Superior temporal gyrus (tissue), 1 donor: ENCODE data around the gene SPATA31C2.
"Not testable (repeated sequence)": the region's sequence is repeated elsewhere in the genome, so short reads cannot be mapped to it uniquely, and the experiment has no call there.

Experiments
- DNase-seq: peaks from one replicate; pipeline ENCODE4 v3.0.0-alpha.2; 2016; ENCODE audit errors: extremely low spot score

The SPATA31C2 gene

DNA sequence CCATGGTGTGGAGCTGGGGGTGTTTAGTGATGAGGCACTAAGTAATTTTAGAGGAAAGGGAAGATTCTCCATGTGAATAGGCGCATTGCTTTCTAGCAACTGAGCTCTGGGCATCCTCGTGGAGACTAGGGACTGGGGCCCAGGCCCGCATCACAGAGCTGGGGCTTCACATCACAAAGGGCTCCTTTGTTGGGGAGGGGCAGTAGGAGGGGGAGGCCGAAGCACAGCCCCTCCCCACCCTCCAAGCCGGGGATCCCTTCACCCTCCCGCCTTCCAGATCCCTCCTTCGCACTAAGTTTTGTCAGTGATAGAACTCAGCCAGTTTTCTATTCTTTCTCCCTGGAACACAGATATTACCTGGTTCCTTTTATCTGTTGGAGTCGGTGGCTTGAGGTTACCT is at the start of gene SPATA31C2:
TSS of gene SPATA31C2 (minus strand) at position 101 of the 400 bp plus-strand sequence. CDS start at position 72, 29 bp downstream.
- DNase-seq, result not testable (repeated sequence)

DNA sequence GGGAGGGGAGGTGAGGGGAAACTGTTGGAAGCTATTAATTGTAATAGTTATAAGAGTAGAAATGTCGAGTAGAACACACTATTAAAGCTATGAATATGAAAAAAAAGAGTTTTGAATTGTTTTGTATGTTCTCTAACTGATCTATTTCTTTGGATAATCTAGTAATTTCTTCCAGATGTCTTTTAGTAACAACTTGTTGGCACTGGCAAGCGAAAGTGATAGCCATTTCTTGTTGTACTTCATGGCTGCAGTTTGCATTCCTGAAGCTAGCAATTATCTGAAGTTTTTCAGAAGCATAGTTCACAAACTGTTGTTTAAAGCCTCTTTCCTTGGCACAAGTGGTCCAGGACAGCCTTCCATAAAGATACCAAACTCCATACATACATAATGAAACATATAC is 49.4 kb upstream of the SPATA31C2 start:
- no peak for DNase-seq

DNA sequence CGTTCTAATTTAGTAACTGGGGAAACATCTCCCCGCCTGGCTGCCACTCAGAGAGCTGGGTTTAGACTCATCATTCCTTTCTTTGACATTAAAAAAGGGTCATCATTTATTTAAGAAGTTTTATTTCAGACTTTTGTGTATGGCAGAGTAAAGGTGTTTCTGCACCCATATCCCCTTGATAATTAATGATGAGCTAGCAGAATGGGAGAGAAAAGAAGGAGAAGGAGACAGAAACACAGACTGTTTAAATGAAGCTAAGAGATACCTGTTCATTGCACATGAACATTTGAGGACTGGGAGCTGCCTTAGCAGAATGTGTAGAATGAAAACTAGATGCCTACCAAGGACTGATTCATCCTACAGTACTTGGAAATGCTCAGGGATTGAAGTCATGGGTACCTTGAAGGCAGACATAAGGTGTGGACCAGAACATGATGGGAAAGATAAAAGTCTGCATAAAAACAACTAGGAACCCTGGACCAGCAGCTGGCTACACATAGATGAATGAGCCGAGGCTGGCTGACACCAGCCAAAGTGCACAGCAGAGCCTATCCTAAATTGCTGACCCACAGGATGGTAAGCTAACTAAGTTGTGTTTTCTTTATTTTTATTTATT is 48.3 kb upstream of the SPATA31C2 start:
- no peak for DNase-seq

DNA sequence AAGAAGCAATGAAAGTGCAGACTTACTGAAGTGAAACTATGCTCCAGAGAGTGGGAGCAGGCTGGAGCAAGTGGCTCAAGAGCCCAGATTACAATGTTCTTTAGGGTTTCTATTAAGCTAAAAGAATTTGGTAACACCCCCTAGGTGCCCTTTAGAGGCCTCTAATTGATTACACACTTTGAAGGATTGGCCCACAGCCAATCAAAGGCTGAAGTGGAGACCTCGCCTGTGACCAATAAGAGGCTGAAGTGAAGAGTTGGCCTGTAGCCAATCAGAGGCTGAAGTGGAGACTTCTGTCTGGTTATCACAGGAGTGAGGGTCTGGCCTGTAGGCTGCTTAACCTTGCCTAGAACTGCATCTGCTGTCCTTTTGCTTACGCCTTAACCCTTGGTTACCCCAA is 46.7 kb upstream of the SPATA31C2 start:
- no peak for DNase-seq

DNA sequence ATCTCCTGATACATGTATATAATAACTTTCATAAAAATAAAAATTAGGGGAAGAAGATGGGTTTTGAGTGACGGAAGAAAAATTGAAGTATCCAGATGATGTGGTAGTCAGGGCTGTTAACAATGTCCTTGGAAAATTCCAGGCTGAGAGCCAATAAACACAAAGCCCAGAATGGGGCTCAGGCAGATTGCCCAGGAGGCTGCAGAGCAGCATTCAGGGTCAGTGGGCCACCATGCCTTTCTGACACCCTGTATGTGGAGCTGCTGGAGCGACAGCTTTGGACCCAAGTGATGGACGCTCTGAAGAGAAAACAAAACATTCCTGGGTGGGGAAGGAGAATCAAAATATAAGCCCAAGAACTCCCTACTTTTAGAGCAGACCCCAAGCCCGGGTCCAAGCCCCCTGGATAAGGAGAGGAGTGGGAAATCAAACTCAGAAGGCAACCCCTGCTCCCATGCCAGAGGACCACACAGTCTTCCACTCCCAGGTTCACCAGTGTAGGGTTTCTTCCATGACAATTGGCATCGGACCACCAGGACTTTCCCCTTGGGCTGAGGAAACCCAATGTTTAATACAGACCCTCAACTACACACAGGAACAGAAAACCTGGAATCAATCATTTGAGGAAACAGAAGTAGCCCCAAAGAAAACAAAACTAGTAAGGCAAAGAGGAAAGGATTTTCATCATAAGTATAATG is 45.7 kb upstream of the SPATA31C2 start:
- DNase-seq, result no peak

DNA sequence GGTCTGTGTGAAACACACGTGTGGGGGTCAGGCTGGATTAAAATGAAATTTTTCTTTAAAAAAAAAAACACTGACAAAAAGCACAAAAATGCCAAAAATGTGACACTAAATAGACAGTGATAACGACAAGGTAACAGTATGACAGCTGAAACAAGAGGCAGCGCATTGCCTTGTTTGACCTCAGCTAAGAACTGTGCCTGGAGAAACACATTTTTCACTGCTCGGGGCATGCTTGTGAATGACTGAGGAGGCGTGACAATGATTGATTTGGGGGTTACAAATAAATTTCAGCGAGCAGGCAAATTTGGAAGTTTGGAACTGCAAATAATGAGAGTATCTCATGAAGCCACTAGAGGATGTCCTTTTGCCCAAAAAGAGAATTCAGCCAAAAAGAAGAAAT is 44.2 kb upstream of the SPATA31C2 start:
- DNase-seq, result no peak

DNA sequence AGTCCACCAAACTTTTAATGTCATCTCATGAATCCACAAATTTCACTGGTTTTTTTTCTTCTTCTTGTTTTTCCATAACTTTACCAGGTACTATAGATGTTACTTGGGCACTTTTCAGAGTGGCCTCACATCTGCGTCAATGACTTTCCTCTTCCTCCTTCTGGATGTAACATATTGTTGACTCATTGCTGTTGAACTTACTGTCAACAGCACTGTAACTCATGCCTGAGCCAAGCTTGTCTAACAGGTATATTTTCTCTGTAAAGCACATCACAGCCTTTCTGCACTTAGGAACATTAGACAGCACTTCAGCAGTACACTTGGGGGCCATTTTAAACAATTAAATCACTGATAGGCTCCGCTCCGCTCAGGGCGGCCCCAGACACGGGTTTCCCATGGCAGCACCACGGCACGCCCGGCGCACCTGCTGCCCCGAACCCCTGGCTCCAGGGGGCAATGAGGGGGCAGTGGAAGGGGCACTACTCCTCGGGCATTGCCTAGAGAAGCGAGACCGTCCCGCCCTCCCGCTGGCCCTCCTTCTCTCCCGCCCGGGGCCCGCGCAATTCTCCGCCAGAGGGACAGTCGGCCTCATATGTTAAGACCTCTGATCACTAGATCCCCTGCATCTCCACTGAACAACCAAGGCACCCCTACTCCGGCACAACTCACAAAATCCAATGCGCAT is 41.9 kb upstream of the SPATA31C2 start:
- DNase-seq, result no peak

DNA sequence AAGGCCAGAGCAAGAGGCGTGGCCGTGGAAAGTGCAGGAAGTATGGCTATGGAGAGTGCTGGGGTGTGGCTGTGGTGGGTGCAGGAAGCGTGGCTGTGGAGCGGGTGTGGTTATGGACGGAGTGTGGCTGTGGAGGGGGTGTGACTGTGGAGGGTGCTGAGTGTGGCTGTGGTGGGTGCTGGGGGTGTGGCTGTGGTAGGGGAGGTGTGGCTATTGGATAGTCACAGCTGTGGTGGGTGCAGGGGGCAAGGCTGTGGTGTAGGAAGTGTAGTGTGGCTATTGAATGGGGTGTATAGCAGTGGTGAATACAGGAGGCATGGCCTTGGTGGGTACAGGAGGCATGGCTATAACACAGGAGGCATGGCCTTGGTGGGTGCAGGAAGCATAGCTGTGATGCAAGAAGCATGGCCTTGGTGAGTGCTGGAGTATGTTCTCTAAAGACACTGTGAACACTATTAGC is 40.8 kb upstream of the SPATA31C2 start:
- no peak for DNase-seq

DNA sequence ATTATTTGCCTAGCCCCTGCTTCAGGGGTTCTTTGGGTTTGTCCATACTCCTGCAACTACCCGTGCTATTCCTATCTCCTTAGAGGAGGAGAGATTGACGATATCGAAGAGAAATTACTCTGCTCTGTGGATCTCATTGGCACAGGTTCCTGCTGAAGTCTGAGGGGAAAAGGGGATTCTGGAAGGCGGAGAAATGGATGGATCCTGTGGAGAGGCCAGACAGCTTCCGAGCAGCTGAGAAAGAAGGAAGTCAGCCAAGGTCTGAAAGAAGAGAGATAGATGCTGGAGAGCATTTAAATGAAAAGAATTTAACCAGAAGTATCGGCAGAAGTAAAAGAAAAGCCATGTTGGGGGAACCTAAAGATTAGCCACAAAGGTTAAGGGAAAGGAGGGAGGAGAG is 40.4 kb upstream of the SPATA31C2 start:
- DNase-seq, result no peak

DNA sequence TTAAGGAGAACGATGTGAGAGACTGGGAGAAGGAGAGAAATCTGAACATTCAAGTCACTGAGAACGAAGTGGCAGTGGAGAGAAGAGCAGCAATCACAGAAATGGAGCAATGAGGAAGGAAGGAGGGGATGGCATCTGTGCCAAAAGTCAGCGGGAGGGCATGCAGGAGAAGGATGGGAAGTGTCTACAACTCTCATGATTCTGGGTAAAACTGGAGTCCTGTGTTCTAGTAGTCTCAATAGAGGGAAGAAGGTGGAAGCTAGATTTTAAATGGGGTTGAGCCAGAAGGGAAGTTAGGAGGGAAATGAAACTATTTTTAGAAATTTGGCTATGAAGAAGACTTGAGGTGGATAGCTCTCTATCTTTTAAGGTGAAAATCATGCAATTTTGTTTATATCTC is 39.1 kb upstream of the SPATA31C2 start:
- no peak for DNase-seq

DNA sequence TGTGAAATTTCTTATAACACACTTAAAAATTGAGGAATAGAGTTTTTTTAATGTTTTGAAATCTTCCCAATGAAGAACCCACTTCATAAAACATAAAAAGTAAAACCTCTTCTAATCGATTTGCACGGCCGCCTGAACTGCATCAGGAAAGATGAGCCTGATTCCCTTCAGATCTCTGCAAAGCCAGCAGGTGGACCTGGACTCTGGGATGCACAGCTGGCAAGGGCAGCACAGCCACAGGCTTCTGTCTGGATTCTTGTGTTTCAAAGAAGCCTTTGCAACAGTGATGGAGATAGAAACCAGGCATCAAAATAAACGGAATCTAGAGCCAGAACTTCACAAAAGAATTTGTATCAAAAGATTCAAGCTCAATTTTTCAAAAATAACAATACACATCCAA is 36.0 kb upstream of the SPATA31C2 start:
- DNase-seq, result no peak

DNA sequence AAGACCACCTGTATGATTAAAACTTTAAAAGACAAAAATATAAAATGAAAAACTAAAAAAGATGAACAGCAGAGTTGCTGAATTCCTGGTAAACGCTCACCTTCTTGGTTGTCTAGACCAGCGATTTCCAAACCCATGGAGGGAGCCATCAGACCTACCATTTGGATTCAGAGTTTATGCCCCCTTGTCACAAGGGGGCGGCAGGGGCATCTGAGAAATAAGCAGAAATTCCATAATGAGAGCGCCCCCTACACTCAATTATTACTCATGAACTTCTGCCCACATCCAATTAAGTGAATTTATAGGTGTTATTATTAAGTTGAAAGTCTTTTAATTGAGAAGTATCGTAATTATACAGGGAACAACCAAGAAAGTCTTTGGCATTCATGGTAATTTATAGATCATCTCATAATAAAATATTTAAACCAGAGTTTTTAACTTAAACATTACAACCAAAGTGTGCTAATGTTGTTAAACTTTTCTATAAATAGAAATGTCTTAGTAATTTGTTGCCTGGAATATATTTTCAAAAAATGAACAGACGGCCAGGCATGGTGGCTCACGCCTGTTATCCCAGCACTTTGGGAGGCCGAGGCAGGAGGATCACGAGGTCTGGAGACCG is 35.2 kb upstream of the SPATA31C2 start:
- peak; percentile 31 for DNase-seq

DNA sequence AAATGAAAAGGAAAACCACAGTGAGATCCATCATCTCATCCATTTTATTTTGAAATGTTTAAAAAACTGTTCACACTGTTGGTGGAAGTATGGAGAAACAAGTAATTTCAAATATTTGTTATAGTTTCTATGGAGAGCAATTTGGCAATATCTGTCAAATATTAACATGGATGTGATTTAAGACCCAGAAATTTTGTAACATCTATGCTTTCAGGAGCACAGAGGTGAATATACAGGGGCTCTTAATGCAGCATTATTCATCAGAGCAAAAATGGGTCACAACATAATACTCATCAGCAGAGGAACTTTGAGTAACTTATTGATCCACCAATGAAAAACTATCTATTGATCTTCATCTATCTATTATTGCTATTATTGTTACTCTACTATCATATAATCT is 31.4 kb upstream of the SPATA31C2 start:
- no peak for DNase-seq

DNA sequence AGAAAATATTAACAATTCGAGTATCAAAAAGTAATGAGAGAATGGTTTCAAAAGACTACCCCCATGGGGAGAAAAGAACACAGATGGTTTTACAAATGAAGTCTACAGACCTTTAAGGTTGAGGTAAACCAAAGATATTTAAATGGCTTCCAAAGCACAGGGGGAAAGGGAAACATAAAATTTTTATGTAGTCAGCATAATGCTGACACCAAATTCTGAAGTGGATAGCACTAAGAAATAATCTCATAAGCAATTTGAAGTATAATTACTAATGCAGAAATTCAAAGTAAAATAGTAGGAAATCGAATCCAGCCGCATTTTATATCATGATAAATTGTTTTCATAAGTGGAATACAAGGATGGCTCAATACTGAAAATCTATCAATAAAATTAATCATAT is 30.3 kb upstream of the SPATA31C2 start:
- no peak for DNase-seq

DNA sequence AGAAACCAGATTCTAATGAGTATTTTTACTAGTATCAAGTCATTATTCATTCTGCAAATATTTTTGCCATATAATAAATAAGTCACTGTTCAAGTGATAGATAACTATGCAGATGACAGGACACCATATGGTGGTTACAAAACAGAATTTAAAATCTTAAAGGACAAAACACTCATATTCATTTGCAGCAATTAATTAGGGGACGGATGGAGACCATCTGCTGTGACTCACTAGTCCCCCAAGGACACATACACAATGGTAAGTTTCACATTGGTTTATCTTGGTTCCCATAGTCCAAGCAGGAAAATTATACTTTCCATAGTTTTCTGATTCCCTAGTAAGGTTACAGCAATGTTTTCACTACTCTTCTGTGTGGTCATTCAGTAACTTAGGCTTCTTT is 28.4 kb upstream of the SPATA31C2 start:
- no peak for DNase-seq

DNA sequence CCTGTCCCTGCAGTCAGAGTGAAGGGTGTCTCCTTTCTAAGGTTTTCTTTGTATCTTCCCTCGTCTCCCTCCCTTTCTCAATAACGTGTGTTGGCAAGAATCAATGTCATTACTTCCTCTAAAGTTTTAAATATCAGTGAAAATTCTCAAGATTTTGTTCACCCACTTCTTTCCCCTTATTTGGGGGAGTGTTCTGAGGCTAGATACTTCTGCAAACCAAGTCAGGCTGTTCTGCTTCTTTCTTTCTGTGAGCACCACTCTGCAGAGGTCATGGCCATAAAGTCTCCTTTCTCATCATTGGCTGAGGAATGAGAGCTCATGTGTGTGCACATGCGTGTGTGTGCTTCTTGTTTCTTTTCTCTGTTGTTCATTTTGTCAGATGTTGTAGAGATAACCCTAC is 26.6 kb upstream of the SPATA31C2 start:
- DNase-seq, result no peak

DNA sequence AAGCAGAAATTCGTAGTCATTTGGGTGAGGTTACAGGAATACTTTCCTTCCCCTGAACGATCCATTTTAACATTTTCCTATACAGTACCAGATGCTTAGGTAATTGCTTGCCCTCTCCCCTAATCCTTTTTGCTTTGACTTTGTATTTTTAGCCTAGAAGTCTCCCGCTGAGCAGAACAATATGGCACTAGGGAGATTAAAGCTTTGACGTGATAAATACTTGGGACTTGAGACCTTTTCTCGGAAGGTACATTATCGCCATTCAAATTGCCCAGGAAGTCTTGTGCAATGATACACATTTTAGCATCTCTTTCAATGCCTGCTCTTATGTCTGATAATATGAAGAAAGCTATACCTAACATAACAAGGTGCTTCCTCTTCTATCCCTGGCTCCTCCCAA is 22.9 kb upstream of the SPATA31C2 start:
- no peak for DNase-seq

DNA sequence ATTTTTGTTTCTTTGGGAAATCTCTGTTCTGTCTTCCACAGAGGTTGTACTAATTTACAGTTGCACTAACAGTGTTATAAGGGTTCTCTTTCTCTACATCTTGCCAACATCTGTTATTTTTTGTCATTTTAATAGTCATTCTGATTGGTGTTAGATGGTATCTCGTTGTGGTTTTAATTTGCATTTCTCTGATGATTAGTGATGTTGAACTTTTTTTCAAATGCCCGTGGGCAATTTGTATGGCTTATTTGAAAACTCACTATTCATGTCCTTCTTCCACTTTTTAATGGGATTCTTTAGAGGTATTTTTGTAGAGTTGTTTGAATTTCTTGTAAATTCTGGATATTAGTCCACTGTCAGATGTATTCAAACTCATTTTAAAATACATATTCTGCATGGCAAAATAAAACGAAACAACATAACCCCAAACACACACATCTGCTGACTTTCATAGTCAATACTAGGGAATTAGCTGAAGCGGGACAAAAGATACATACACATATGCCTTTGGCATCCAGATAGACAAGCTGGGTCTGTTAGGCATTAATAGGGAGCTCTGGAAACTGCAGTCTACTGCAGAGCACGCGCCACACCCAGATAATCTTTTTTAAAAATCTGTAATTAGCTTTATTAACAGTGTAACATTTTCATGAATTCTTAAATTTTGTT is 5.8 kb upstream of the SPATA31C2 start:
- DNase-seq, result no peak

DNA sequence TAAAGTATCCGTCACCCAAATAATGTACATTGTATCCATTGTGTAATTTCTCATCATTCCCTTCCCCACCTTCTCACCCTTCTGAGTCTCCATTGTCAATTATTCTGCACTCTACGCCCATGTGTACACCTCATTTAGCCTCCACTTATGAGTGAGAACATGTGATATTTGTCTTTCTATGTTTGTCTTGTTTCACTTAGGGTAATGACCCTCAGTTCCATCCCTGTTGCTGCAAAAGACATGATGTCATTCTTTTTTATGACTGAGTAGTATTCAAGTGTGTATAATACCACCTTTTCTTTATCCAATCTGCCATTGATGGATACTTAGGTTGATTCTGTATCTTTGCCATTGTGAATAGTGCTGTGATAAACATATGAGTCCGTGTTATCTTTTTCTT is 4.9 kb upstream of the SPATA31C2 start:
- no peak for DNase-seq

DNA sequence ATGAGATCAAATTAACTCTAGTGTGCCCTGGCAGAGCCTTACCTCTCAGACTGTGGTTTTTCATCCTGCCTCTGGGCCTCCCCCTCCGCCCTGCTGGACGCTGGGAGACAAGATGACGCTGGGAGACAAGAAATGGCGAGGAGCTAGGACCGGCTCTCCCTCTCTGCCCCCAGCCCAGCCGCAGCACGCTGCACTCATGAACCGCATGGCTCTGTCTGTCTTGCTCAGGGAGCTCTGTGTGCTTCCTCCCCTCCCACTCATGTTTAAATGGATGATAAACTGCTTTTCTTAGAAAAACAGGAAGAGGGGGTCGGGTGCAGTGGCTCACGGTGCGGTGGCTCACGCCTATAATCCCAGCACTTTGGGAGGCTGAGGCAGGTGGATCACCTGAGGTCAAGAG is 4.7 kb downstream of the SPATA31C2 start:
- not testable (repeated sequence) for DNase-seq

DNA sequence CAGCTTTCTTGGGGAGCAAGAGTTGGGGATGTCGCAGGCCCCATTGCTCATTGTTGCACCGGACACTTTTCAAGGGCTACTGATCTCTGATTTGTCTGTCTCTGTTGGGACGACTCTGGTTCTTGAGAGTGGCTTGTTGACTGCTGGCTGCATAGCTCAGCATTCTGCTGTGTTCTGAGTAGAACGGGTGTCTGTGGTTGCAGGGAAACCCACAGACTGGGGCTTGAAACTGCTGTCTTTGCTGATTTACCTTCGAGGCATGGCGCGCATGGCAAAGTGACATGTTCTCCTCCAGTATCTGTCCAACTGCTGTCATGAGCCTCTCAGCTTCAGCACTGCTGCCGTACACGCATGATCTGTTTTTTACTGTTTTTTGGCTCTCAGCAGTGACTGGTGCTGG is 8.7 kb downstream of the SPATA31C2 start:
- DNase-seq, result not testable (repeated sequence)

DNA sequence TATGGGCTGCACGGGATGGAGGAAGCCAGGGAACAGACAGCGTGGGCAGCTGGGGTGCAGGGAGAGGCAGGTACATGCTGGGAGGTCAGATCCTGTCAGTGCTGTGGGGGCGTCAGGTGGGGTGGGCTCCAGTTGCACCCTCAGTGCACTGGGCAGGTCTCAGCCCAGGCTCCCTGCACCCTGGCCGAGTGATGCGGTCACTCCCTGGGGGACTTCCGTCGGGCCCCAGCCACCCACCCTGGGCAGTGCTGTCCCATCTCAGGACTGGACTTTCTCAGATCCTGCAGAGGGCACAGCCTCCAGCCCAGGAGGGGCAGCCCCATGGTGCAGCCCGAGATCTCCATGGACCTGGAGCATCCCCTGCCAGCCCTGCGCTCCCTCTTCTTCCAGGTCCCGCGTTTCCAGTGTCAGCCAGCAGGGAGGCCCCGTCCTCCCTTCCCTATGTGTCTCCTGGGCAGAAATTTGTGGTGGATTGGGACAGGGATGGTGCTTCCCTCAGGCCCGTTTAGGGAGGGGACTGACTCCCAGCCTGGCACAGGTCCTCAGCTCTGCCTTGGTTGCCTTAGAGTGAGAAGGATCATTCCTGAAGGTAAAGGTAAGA is 10.5 kb downstream of the SPATA31C2 start:
- not testable (repeated sequence) for DNase-seq
